Trophoblast cell (in vitro differentiated cells and primary cell): ENCODE measurements around the gene SORT1.

Source experiments
- DNase-seq, 2 donors: peaks; one replicate each; pipeline ENCODE4 v3.0.0-alpha.2; 2016
- H2AFZ ChIP-seq: 2 replicates; pipeline ENCODE4 v1.6.1; 2013; ENCODE audit warnings: low read length, moderate library complexity, mild to moderate bottlenecking; ENCODE audit not compliant: insufficient read depth, poor library complexity
- H2AK5ac ChIP-seq: 2 replicates; pipeline ENCODE4 v1.6.1; 2013; ENCODE audit warnings: mild to moderate bottlenecking, low read length
- H2BK120ac ChIP-seq: 2 replicates; pipeline ENCODE4 v1.6.1; 2013; ENCODE audit warnings: low read length, mild to moderate bottlenecking, moderate library complexity; ENCODE audit not compliant: insufficient read depth, poor library complexity
- H2BK12ac ChIP-seq: 2 replicates; pipeline ENCODE4 v1.6.1; 2013; ENCODE audit warnings: mild to moderate bottlenecking, low read length, moderate library complexity
- H2BK5ac ChIP-seq: 2 replicates; pipeline ENCODE4 v1.6.1; 2013; ENCODE audit warnings: low read length, low read depth, moderate library complexity, mild to moderate bottlenecking; ENCODE audit not compliant: poor library complexity
- H3K14ac ChIP-seq: 2 replicates; pipeline ENCODE4 v1.6.1; 2013; ENCODE audit warnings: mild to moderate bottlenecking, low read length
- H3K18ac ChIP-seq: 2 replicates; pipeline ENCODE4 v1.6.1; 2013; ENCODE audit warnings: mild to moderate bottlenecking, low read length
- H3K23ac ChIP-seq: 2 replicates; pipeline ENCODE4 v1.6.1; 2013; ENCODE audit warnings: low read length
- H3K27ac ChIP-seq: 2 replicates; pipeline ENCODE4 v1.5.1; 2013; ENCODE audit warnings: low read depth, mild to moderate bottlenecking, inconsistent platforms, low read length, moderate library complexity
- H3K27me3 ChIP-seq: 2 replicates; pipeline ENCODE4 v1.6.1; 2013; ENCODE audit warnings: inconsistent platforms, mild to moderate bottlenecking, low read length, moderate library complexity; ENCODE audit not compliant: insufficient read depth
- H3K36me3 ChIP-seq, 2 experiments: 1 replicate in 1 of 2; 2 replicates in 1 of 2; pipeline ENCODE4 v1.6.1; 2013; ENCODE audit warnings: low read length in 2 of 2, mild to moderate bottlenecking in 2 of 2, moderate library complexity in 1 of 2; ENCODE audit not compliant: insufficient read depth in 2 of 2, control insufficient read depth in 1 of 2
- H3K4ac ChIP-seq: 2 replicates; pipeline ENCODE4 v1.6.1; 2013; ENCODE audit warnings: low read depth, mild to moderate bottlenecking, low read length, moderate library complexity
- H3K4me1 ChIP-seq, 2 experiments: 1 replicate in 1 of 2; 2 replicates in 1 of 2; pipeline ENCODE4 v1.6.1; 2013; ENCODE audit warnings: low read length in 2 of 2, mild to moderate bottlenecking in 2 of 2, moderate library complexity in 1 of 2; ENCODE audit not compliant: insufficient read depth in 2 of 2, control insufficient read depth in 1 of 2
- H3K4me2 ChIP-seq: 2 replicates; pipeline ENCODE4 v1.6.1; 2013; ENCODE audit warnings: inconsistent platforms, mild to moderate bottlenecking, low read length, moderate library complexity
- H3K4me3 ChIP-seq: 2 replicates; pipeline ENCODE4 v1.5.1; 2013; ENCODE audit warnings: mild to moderate bottlenecking, low read depth, low read length, inconsistent platforms
- H3K79me1 ChIP-seq: one replicate; pipeline ENCODE4 v1.6.1; 2013; ENCODE audit warnings: low read length
- H3K79me2 ChIP-seq: 2 replicates; pipeline ENCODE4 v1.6.1; 2013; ENCODE audit warnings: low read length, mild to moderate bottlenecking; ENCODE audit not compliant: control insufficient read depth, insufficient read depth, poor library complexity
- H3K9ac ChIP-seq: 2 replicates; pipeline ENCODE4 v1.6.1; 2013; ENCODE audit warnings: mild to moderate bottlenecking, low read length
- H3K9me3 ChIP-seq: 2 replicates; pipeline ENCODE4 v1.6.1; 2013; ENCODE audit warnings: low read depth, mild to moderate bottlenecking, control low read depth, inconsistent platforms, low read length; ENCODE audit not compliant: insufficient read depth
- H4K12ac ChIP-seq: 2 replicates; pipeline ENCODE4 v1.6.1; 2013; ENCODE audit warnings: low read depth, mild to moderate bottlenecking, low read length, moderate library complexity
- H4K8ac ChIP-seq: 2 replicates; pipeline ENCODE4 v1.6.1; 2013; ENCODE audit warnings: low read depth, mild to moderate bottlenecking, low read length, moderate library complexity
- H4K91ac ChIP-seq: one replicate; pipeline ENCODE4 v1.6.1; 2013; ENCODE audit warnings: low read depth, mild to moderate bottlenecking, low read length, moderate library complexity
- WGBS: extraction: QIAGEN DNeasy Blood & Tissue Kit; methylation state at CpG from one replicate; pipeline ENCODE4 v1.1.7; 2013; ENCODE audit warnings: missing lambda C conversion rate; ENCODE audit not compliant: insufficient read length, insufficient coverage; ENCODE audit errors: extremely low coverage; 5-methylcytosine and 5-hydroxymethylcytosine counted together

SORT1 gene

GRCh38 chr1:109365642-109366204 lies 32.0 kb downstream of the SORT1 start:
- Histone ChIP-seq H2AK5ac (no peak overlapping the region), H3K36me3 (peaks cover 16 to 24% of the 10 kb centered on the region in 2 experiments), H2AFZ (no peak overlapping the region), H3K79me1 (no peaks in the 10 kb centered on the region), H3K14ac (no peak overlapping the region), H4K12ac (no peak overlapping the region), H3K18ac (no peak overlapping the region), H3K4me3 (no peak overlapping the region), H3K4ac (no peak overlapping the region), H3K9me3 (no peaks in the 10 kb centered on the region), H4K91ac (no peak overlapping the region), H3K27ac (no peak overlapping the region), H3K79me2 (peaks cover 4% of the 10 kb centered on the region), H3K9ac (no peak overlapping the region), H3K27me3 (no peaks in the 10 kb centered on the region), H3K23ac (no peak overlapping the region), H3K4me1 (no peaks in the 10 kb centered on the region), H3K4me2 (no peak overlapping the region), H2BK120ac (no peak overlapping the region), H2BK5ac (no peak overlapping the region), H4K8ac (no peak overlapping the region), H2BK12ac (no peak overlapping the region)
- WGBS = no CpG with 5 or more reads among the region's 2 CpGs
- DNase-seq = no peak

GRCh38 chr1:109361649-109362048 lies 36.1 kb downstream of the SORT1 start:
- WGBS = no CpG with 5 or more reads among the region's 1 CpG
- no peak overlapping the region for H3K4ac ChIP-seq
- H3K14ac ChIP-seq = no peak overlapping the region
- H2BK12ac ChIP-seq = no peak overlapping the region
- H3K36me3 ChIP-seq = peaks cover 14 to 21% of the 10 kb centered on the region in 2 experiments
- H4K8ac ChIP-seq = no peak overlapping the region
- no peak for DNase-seq
- no peak overlapping the region for H3K27ac ChIP-seq
- H2BK5ac ChIP-seq = no peak overlapping the region
- H3K9me3 ChIP-seq = no peaks in the 10 kb centered on the region
- H3K4me2 ChIP-seq = no peak overlapping the region
- no peak overlapping the region for H2AFZ ChIP-seq
- no peak overlapping the region for H3K9ac ChIP-seq
- peaks cover 2% of the 10 kb centered on the region for H3K79me2 ChIP-seq
- no peak overlapping the region for H4K91ac ChIP-seq
- no peak overlapping the region for H3K23ac ChIP-seq
- H3K4me1 ChIP-seq = no peaks in the 10 kb centered on the region
- H3K27me3 ChIP-seq = no peaks in the 10 kb centered on the region
- H3K18ac ChIP-seq = no peak overlapping the region
- H2AK5ac ChIP-seq = no peak overlapping the region
- no peak overlapping the region for H3K4me3 ChIP-seq
- no peak overlapping the region for H2BK120ac ChIP-seq
- no peak overlapping the region for H4K12ac ChIP-seq
- H3K79me1 ChIP-seq = no peaks in the 10 kb centered on the region

- Histone ChIP-seq H3K27me3 (no peaks in the 10 kb centered on the region), H3K4me3 (no peak overlapping the region), H3K23ac (no peak overlapping the region), H3K4me1 (peaks cover 0 to 2% of the 10 kb centered on the region in 2 experiments), H3K79me1 (no peaks in the 10 kb centered on the region), H3K4ac (no peak overlapping the region), H2BK120ac (no peak overlapping the region), H4K91ac (no peak overlapping the region), H3K14ac (no peak overlapping the region), H4K8ac (no peak overlapping the region), H2AFZ (no peak overlapping the region), H4K12ac (no peak overlapping the region), H3K9me3 (no peaks in the 10 kb centered on the region), H3K18ac (no peak overlapping the region), H3K27ac (no peak overlapping the region), H3K4me2 (no peak overlapping the region), H2AK5ac (no peak overlapping the region), H2BK5ac (no peak overlapping the region), H3K36me3 (peaks cover 11 to 17% of the 10 kb centered on the region in 2 experiments), H2BK12ac (no peak overlapping the region), H3K79me2 (no peaks in the 10 kb centered on the region), H3K9ac (no peak overlapping the region)
- no CpG with 5 or more reads among the region's 2 CpGs for WGBS
- no peak for DNase-seq
These were observed 36.6 kb downstream of the SORT1 start for GRCh38 chr1:109361069-109361468.

DNA sequence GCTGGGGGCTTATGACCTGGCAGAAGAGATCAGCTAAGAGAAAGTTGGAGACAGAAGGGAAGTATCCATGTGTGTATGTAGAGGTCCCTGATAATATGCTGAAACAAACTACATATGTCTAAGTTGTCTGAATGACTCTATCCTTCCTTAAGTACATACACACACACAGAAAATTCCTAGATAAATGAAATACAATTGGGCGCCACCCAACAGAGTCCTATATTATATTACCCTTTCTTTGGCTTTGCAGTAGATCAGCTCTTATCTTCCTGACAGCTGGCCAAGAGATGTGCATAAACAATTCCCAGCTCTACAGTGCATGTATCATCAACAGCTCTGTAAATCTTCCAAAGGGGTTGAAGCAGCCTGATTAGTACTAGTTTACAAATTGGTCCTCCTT lies 40.1 kb downstream of the SORT1 start:
- H3K9ac ChIP-seq = no peak overlapping the region
- H3K9me3 ChIP-seq = no peaks in the 10 kb centered on the region
- H3K36me3 ChIP-seq = peaks cover 7 to 13% of the 10 kb centered on the region in 2 experiments
- no peak overlapping the region for H3K4ac ChIP-seq
- DNase-seq = no peak
- H2BK120ac ChIP-seq = no peak overlapping the region
- no peak overlapping the region for H2AFZ ChIP-seq
- H2BK12ac ChIP-seq = no peak overlapping the region
- H3K23ac ChIP-seq = no peak overlapping the region
- H3K14ac ChIP-seq = no peak overlapping the region
- no peaks in the 10 kb centered on the region for H3K79me1 ChIP-seq
- no peaks in the 10 kb centered on the region for H3K27me3 ChIP-seq
- H3K18ac ChIP-seq = no peak overlapping the region
- WGBS = no CpG with 5 or more reads among the region's 1 CpG
- no peak overlapping the region for H4K91ac ChIP-seq
- no peak overlapping the region for H4K12ac ChIP-seq
- no peak overlapping the region for H3K27ac ChIP-seq
- H3K4me2 ChIP-seq = no peak overlapping the region
- no peak overlapping the region for H3K4me3 ChIP-seq
- no peak overlapping the region for H4K8ac ChIP-seq
- peaks cover 2 to 4% of the 10 kb centered on the region in 2 experiments for H3K4me1 ChIP-seq
- H2AK5ac ChIP-seq = no peak overlapping the region
- no peak overlapping the region for H2BK5ac ChIP-seq
- H3K79me2 ChIP-seq = no peaks in the 10 kb centered on the region
